GM19468 (cell line): ENCODE data around the gene TMEM59.
A peak's percentile ranks its signal among the peaks of the same experiment; 100 is the strongest.
"Not testable (repeated sequence)": the region's sequence is repeated elsewhere in the genome, so short reads cannot be mapped to it uniquely, and the experiment has no call there.

Source experiments
- ATAC-seq: cut with Tn5 transposase; IDR thresholded peaks from one replicate; pipeline ENCODE4 v1.9.1; 2021; ENCODE audit warnings: mild to moderate bottlenecking, moderate library complexity, moderate number of reproducible peaks; ENCODE audit not compliant: unreplicated experiment; ENCODE audit errors: extremely low read depth

TMEM59 gene

GRCh38 chr1:54052934-54053744, at the start of gene TMEM59, which contains the start of gene TCEANC2:
TSS of gene TMEM59 (minus strand) at chr1:54053204. CDS start at chr1:54053188, 16 bp downstream.
TSS of gene TCEANC2 (plus strand) at chr1:54053608. CDS start at chr1:54054423, 815 bp downstream.
- ATAC-seq: peak; percentile 87

GRCh38 chr1:54100500-54100899, 47.5 kb upstream of the TMEM59 start:
- ATAC-seq: no peak

- no peak for ATAC-seq
Measured at GRCh38 chr1:54099061-54099610, 46.1 kb upstream of the TMEM59 start.

- no peak for ATAC-seq
Measured at GRCh38 chr1:54096877-54097240, 43.9 kb upstream of the TMEM59 start.

GRCh38 chr1:54096227-54096876, 43.3 kb upstream of the TMEM59 start:
- ATAC-seq: no peak

GRCh38 chr1:54095546-54096226, 42.7 kb upstream of the TMEM59 start:
- no peak for ATAC-seq

GRCh38 chr1:54094730-54095105, 41.7 kb upstream of the TMEM59 start:
- ATAC-seq: not testable (repeated sequence)

GRCh38 chr1:54094001-54094729, 41.2 kb upstream of the TMEM59 start:
- no peak for ATAC-seq

GRCh38 chr1:54091666-54092065, 38.7 kb upstream of the TMEM59 start:
- no peak for ATAC-seq

GRCh38 chr1:54088385-54088784, 35.4 kb upstream of the TMEM59 start:
- no peak for ATAC-seq

- ATAC-seq: no peak
Measured at GRCh38 chr1:54086754-54087153, 33.8 kb upstream of the TMEM59 start.

GRCh38 chr1:54084794-54085193, 31.8 kb upstream of the TMEM59 start:
- ATAC-seq: no peak

- ATAC-seq: no peak
Measured at GRCh38 chr1:54081306-54082270, 28.6 kb upstream of the TMEM59 start.

- no peak for ATAC-seq
Measured at GRCh38 chr1:54080598-54081049, 27.6 kb upstream of the TMEM59 start.

GRCh38 chr1:54077359-54077758, 24.4 kb upstream of the TMEM59 start:
- ATAC-seq: no peak

- ATAC-seq: no peak
Measured at GRCh38 chr1:54070171-54070837, 17.3 kb upstream of the TMEM59 start.

- ATAC-seq: no peak
Measured at GRCh38 chr1:54069791-54070170, 16.8 kb upstream of the TMEM59 start.

- ATAC-seq: no peak
Measured at GRCh38 chr1:54064299-54064698, 11.3 kb upstream of the TMEM59 start.

GRCh38 chr1:54054438-54054749, 1.4 kb upstream of the TMEM59 start:
- no peak for ATAC-seq
